ENCODE measurements around the gene TUBB2B.

GRCh38 chr6:3239110-3239830, 11.8 kb upstream of the TUBB2B start:
- no peak for TF ChIP-seq ZNF274 (IDR thresholded peaks at IDR 0.05; ENCODE audit: low read depth, low read length)
- no peak for TF ChIP-seq YY1 (IDR thresholded peaks at IDR 0.05; ENCODE audit: insufficient read depth, insufficient read length)

Measured in NT2/D1 (cell line).